HG03139 (cell line): ENCODE results near the gene TMEM205.
"Not testable (repeated sequence)": the region's sequence is repeated elsewhere in the genome, so short reads cannot be mapped to it uniquely, and the experiment has no call there.

Source experiments
- ATAC-seq: cut with Tn5 transposase; IDR thresholded peaks from one replicate; pipeline ENCODE4 v1.9.1; 2021; ENCODE audit not compliant: unreplicated experiment

Gene TMEM205

DNA sequence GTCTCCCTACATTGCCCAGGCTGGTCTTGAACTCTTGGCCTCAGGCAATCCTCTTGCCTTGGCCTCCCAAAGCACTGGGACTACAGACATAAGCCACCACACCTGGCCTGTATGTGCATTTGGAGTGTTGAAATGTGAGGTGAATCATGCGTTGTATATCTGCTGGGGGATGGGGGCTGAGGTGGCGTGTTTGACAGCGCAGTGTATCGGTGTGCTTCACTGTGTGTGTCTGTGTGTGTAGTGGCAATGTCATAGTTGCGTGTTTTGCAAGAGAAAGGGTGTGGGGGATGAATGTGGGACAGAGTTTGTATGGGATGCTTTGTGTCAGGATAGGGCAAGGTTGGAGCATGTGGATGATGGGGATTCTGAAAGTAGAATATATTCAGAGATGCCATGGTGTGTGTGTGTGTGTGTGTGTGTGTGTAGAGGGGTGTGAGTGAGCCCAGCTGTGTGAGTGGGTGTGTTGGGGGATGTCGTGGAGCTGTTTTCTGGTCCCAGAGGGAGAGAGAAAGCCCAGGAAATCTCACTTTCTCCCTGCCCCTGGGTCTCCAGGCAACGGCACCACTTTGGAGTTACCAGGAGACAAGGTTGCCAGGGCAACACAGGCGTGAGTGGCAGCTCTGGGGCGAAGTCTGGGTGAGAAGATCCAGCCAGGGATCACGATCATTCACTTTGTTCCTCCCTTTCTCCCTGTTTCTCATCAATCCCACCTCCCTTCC is 27.3 kb upstream of the TMEM205 start:
- no peak for ATAC-seq

- no peak for ATAC-seq
Observed at GRCh38 chr19:11370744-11371143, 24.7 kb upstream of the TMEM205 start.

GRCh38 chr19:11367528-11367927 is 21.5 kb upstream of the TMEM205 start:
- no peak for ATAC-seq

DNA sequence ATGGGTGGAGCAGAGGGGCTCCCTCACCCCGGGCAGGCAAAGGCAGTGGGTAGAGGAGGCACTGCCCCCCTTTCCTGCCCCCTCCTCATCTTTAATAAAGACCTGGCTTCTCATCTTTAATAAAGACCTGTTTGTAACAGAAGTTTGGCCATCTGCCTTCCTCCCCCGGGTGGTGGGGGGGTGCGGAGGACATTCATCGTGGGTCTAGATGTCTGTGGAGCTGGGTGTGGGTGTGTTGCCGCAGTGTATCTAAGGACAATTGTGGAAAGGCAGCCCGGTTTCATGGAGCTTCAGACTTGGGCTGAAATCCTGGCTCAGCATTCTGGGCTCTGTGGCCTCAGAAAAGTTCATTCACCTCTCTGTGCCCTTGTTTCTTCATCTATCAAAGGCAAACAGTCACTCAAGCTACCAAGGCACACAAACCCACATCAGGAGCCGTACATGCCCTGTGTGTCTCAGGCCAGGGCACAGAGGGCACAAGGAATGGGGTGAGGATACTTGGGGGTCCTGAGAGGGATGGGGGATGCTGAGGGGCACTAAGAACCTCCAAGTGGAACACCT is 19.6 kb upstream of the TMEM205 start:
- no peak for ATAC-seq

DNA sequence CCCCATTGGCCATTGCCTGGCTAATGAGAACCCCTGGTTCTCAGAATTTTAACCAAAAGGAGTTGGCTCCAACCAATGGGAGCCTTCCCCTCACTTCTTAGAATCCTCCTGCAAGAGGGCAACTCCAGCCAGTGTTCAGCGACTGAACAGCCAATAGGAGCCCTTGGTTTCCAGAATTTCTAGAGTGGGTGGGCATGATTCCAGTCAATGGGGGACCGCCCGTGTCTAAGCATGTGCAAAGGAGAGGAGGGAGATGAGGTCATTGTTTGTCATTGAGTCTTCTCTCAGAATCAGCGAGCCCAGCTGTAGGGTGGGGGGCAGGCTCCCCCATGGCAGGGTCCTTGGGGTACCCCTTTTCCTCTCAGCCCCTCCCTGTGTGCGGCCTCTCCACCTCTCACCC is 18.9 kb upstream of the TMEM205 start:
- ATAC-seq: no peak

DNA sequence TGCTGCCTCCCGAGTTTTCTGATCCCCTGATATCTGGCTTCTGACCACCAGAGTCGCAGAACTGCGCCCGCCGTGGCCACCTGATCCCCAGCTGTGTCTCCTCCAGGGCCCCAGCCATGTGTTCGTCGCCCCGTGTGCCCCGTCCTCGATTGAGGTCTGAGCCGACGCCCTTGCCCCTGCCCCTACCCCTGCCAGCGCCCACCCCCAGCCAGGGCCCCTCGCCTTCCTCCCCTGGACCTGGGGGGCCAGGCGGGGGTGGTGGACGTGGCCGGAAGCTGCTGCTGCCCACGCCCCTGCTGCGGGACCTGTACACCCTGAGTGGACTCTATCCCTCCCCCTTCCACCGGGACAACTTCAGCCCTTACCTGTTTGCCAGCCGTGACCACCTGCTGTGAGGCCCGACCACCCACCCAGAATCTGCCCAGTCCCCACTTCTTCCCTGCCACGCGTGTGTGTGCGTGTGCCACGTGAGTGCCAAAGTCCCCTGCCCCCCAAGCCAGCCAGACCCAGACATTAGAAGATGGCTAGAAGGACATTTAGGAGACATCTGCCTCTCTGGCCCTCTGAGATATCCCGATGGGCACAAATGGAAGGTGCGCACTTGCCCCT is 18.3 kb upstream of the TMEM205 start:
- no peak for ATAC-seq

GRCh38 chr19:11363881-11364280 is 17.8 kb upstream of the TMEM205 start:
- ATAC-seq: no peak

GRCh38 chr19:11361771-11362731 is 16.0 kb upstream of the TMEM205 start:
- ATAC-seq: no peak

- ATAC-seq: no peak
Observed at GRCh38 chr19:11361037-11361770, 15.1 kb upstream of the TMEM205 start.

DNA sequence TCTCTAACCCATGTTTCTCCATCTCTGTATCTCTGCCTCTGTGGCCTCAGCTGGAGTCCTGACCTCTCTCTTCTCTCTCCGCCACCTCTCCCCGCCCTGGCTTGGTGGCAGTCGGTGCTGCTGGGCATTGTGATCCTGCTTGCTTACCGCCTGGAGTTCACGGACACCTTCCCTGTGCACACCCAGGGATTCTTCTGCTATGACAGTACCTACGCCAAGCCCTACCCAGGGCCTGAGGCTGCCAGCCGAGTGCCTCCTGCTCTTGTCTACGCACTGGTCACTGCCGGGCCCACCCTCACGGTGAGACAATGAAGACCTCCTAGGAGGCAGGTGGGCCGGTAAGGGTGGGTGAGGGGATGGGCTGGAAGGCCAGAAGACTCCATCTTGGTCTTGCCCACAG is 13.4 kb upstream of the TMEM205 start:
- no peak for ATAC-seq

DNA sequence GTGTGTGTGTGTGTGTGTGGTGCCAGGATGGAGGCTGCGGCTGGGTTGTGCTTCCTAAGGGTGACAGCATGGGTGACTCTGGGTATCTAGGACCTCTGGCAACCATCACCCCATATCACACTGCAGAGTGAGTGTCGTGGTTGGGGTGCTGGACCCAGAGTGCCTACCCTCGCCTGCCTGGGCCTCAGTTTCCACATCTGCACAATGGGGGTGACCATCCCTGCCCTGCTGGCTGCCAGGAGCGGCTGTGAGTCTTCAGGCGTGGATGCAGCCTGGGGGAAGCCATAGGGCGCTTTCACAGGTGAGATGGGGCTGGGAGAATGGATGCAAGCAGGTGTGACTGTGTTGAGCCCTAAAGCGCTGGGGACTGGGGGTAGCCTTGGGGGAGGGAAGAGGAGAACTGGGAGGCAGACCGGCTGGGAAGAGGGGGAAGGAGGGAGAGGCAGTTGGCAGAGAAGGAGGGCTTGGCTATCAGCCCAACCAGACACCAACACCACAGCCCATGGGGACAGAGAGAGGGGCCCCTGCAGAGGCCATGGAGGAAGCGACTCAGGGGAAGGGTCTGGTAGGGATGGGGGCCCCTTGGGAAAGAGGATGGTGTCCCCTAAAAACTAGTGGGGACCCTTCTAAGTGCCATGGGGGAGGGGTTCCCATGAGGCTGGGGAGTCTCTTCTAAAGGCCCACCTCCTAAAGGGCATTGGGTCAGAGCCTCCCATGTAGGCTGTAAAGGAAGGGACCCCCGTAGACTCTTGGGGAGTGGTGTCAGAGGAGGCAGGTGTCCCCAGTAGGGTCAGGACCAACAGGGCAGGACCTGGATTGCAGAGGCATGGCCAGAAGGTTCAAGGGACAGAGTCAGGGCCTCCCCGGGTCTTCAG is 10.8 kb upstream of the TMEM205 start:
- no peak for ATAC-seq

DNA sequence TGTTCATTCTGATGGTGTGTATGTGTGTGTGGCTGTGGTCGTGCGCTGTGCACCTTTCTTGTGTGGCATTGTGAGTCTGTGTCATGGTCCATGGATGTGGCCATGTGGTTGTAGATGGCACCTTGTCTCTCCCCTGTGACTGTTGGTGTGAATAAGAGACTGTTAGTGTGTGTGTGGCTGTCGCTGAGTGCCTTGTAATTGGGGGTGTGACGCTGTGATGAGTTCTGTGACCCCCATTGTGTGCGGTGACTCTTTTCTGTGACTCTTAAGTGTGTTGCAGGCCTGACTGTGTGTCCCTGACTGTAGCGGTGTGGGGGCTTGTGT is 10.0 kb upstream of the TMEM205 start:
- no peak for ATAC-seq

DNA sequence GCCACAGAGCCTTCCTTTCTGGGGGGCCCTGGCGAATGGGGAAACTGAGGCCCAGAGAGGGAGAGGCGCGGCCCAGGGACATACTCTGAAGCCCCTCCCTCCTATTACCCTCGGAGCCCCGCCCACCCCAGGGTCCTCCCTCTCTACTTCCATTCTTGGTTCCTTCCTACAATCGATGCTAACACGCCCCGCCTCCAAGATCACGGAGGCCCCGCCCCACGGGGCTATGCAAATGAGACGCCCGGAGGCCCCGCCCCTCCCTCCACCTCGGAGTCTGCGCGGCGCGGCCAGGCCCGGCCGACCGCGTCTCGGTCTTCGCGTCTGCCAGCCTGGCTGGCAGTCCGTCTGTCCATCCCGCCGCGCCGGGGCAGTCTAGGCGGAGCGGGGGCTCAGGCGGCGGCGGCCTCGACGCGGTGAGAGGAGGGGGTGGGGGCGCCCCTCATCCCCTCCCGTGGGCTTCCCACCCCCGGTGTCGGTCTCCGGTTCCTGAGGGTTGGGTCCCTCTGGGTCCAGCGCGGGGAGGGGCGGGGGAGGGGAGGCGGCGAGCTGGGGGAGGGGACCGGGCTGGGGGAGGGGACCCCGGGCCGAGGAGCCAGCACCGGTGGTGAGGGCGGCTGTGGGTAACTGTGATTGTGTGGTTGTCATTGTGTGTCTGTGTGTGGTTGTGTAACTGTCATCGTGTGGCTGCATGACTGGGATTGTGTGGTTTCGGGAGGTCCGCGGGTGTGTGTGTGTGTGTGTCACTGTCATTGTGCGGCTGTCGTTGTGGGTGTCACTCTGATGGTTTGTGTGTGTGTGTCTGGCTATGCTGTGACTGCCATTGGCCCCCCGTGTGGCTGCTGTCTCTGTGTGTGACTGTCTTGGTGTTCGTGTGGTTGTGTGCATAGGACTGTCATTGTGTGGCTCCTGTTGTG is 9.3 kb upstream of the TMEM205 start, which contains the start of gene PLPPR2:
TSS of gene PLPPR2 (plus strand) at position 273 of the 914 bp plus-strand sequence. CDS start 2,242 bp downstream, outside the sequence.
- no peak for ATAC-seq

DNA sequence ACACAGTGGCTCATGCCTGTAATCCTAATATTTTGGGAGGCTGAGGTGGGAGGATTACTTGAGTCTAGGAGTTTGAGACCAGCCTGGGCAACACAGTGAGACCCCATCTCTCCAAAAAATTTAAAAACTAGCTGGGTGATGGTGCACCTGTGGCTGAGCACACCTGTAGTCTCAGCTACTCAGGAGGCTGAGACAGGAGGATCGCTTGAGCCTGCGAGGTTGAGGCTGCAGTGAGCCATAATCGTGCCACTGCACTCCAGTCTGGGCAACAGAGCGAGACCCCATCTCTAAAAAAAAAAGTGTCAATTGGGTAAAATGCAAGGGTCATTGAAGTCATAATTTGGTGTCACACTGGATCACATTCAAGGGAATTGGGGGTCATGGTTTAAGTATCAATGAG is 8.0 kb upstream of the TMEM205 start:
- ATAC-seq: not testable (repeated sequence)

- no peak for ATAC-seq
Observed at GRCh38 chr19:11349171-11349570, 3.1 kb upstream of the TMEM205 start.

- no peak for ATAC-seq
Observed at GRCh38 chr19:11347546-11348039, 1.5 kb upstream of the TMEM205 start.

DNA sequence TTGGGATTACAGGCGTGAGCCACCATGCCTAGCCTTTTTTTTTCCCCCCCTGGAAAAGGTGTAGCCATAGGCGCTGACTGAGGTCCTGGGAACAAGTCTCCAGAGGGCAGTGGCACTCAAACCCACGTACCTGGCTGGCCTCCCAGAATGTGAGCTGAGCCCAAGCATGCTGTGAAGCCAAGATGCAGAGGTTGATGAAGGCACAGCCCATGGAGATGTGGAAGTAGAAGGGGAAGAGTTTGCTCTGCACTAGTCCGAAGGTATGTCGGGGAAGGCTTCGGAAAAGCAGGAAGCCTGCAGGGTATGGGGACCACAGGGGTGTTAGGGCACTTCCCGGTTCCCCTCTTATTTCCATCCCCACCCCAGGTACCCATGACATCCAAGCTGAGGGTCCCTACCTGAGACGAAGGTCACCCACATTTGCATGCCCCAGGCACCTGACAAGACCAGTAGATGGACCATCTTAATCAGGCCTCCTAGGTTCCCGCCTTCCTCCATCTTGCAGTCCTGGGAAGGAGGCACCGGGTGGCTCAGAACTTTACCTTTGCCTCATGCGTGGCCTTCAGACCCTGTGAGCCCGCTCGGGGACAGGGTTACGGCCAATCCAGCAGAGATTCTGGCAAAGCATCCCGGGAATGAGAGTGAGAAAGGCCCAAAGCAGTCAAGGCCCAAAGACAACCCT is 805 bp downstream of the TMEM205 start:
- no peak for ATAC-seq

DNA sequence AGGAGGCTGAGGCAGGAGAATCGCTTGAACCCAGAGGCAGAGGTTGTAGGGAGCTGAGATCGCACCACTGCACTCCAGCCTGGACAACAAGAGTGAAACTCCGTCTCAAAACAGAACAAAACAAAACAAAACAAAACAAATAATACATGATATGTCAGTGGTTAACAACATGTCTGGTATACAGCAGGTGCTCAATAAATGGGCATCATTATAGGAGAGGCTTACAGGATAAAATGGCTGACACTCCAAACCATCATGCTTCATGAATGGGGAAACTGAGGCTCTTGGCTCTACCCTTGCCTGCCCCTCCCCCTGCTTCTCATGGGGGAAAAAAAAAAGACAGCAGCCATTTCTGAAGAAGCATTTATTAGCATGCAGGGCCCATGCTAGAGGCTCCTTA is 3.6 kb downstream of the TMEM205 start:
- no peak for ATAC-seq
